ENCODE data around the gene CNTN1.
A peak's percentile ranks its signal among the peaks of the same experiment; 100 is the strongest.

CNTN1 gene

DNA sequence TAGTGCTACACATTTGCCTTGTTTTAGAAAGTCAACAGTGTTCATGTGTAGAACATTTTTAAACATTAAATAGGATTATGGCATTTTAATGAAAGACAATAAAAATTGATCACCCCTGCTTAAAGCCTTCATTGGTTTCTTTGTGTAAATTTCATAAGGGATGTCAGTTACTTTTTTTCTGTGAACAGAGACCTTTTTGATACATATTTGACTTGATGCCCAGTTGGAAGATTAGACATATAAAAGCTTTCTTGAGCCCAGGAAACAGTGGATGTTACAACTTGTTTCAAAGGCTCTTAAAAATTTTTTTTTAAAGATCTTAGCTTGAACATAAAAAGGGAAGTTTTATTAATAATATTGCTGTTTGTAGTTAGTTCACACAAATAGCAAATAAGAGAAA lies 327.2 kb downstream of the CNTN1 start:
- no peak overlapping the region for H3K4me3 ChIP-seq (ENCODE audit: low read depth, low read length)
- TF ChIP-seq, protein P1, sequence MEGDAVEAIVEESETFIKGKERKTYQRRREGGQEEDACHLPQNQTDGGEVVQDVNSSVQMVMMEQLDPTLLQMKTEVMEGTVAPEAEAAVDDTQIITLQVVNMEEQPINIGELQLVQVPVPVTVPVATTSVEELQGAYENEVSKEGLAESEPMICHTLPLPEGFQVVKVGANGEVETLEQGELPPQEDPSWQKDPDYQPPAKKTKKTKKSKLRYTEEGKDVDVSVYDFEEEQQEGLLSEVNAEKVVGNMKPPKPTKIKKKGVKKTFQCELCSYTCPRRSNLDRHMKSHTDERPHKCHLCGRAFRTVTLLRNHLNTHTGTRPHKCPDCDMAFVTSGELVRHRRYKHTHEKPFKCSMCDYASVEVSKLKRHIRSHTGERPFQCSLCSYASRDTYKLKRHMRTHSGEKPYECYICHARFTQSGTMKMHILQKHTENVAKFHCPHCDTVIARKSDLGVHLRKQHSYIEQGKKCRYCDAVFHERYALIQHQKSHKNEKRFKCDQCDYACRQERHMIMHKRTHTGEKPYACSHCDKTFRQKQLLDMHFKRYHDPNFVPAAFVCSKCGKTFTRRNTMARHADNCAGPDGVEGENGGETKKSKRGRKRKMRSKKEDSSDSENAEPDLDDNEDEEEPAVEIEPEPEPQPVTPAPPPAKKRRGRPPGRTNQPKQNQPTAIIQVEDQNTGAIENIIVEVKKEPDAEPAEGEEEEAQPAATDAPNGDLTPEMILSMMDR (IDR thresholded peaks at IDR 0.05; ENCODE audit: control insufficient read depth, extremely low read depth, insufficient read depth) = no peak
- DNase-seq (ENCODE audit: low read depth) = no peak

DNA sequence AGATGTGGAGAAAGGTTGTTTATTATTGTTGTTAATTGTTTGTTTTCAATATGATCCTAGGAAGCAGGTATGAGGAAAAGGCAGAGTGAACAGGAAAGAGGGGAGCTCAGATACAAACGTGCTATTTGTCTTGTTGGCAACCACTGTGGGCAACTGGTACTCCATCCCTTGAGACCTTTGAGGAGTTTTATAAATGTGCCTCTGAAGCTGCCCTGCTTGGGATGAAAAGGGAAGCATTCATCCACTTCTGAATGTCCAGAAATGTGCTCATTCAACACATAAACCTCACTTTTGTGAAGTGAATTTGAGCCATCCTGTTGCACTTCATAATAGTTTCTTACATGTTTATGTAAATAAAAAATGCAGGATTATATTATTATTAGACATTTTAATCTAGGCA lies 331.6 kb downstream of the CNTN1 start:
- TF ChIP-seq, protein P1 (IDR thresholded peaks at IDR 0.05; ENCODE audit: control insufficient read depth, extremely low read depth, insufficient read depth) = no peak
- no peak overlapping the region for H3K4me3 ChIP-seq (ENCODE audit: low read depth, low read length)
- DNase-seq (ENCODE audit: low read depth) = no peak

DNA sequence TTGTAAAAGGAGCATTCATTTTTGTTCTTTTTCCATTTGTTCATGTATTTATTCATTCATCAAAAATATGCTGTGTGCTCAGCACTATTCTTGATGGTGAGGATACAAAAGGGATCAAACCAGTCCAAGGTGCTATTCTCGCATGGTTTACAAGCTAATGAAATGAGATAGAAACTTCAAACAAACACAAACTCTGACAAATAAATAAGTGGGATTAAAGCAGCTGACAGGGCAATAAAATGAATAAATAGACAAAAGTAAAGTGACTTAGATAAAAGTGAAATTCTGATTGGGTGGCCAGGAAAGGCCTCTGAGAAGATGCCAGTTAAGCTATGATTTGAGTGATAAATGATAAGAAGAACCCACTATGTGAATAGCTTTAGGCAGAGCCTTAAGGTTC lies 333.9 kb downstream of the CNTN1 start:
- peak; percentile 55 for DNase-seq (ENCODE audit: low read depth)

DNA sequence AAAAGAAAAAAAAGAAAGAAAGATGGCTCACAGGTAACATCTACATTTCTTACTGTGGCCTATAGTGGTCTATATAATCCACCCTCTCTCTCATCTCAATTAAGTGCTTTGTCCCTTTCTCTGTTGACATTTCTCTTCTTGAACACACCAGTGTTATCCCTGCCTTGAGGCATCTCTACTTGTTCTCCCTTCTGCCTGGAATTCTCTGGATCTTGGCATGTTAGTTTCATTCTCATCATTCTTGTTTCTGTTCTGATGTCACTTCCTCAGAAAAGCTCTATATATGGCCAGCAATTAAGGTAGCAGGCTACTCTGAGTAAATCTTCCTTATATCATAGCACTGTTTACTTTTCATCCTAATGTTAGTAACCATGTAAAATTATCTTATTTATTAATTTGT lies 340.1 kb downstream of the CNTN1 start:
- no peak overlapping the region for H3K4me3 ChIP-seq (ENCODE audit: low read depth, low read length)
- DNase-seq (ENCODE audit: low read depth) = no peak
- TF ChIP-seq, protein P1 (IDR thresholded peaks at IDR 0.05; ENCODE audit: control insufficient read depth, extremely low read depth, insufficient read depth) = no peak

More for the DNA sequence above, 333.9 kb downstream of the CNTN1 start:
- H3K4me3 ChIP-seq (ENCODE audit: low read depth, low read length) = no peak overlapping the region
- TF ChIP-seq, protein P1 (IDR thresholded peaks at IDR 0.05; ENCODE audit: control insufficient read depth, extremely low read depth, insufficient read depth) = no peak

DNA sequence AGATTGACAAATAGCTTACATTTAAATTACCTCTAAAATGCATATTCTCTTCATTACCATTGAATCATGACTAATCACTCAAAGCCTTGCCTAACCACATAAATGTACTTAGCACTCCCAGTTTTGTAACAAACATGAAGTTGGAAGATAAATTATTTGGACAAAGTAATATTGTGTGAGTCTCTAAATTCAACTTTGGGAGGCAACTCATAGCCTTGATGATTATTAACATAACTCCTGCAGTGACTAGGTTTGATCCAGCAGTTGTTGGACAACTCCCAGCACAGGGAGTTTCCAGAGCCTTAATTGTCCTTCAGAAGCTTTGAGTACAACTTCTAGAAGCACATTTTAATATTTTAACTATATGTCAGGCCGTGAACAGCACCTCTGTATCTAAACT lies 342.4 kb downstream of the CNTN1 start:
- TF ChIP-seq, protein P1 (IDR thresholded peaks at IDR 0.05; ENCODE audit: control insufficient read depth, extremely low read depth, insufficient read depth) = no peak
- H3K4me3 ChIP-seq (ENCODE audit: low read depth, low read length) = no peak overlapping the region
- no peak for DNase-seq (ENCODE audit: low read depth)

DNA sequence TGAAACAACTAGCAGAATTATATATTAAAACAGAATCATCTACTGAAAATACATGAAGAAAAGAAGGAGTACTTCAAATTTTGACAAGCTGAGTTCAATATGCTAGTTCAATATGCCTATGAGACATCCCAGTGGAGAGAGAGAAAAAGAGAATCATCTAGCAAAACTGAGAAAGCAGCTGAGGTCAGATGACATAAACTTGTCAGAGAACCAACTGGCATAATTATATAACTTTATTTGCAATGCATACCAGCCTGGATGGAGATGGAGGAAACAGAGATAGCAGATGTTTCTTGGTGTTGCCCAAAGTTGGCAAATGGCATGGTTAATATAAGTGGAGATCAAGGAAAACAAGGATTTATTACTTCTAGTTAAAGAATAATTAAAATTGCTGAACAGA lies 347.2 kb downstream of the CNTN1 start:
- H3K4me3 ChIP-seq (ENCODE audit: low read depth, low read length) = no peak overlapping the region
- TF ChIP-seq, protein P1 (IDR thresholded peaks at IDR 0.05; ENCODE audit: control insufficient read depth, extremely low read depth, insufficient read depth) = no peak
- DNase-seq (ENCODE audit: low read depth) = no peak

DNA sequence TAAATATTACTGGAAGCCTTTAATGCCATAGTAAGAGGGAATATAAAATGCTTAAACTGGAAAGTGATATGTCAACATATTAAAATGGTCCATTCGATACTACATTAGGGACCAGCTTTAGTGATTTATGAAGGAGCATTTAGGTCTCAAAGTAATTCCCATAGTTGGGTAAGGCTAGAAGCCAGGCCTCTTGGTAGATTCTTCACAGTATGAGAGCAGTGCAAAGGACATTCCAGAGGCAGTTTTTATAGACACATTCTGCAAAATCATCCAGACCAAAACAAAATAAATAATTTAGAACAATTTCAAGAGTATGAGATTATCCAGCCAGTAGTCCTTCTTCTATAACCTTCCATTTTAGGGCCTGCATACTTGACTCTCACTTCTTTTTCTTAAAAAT lies 353.3 kb downstream of the CNTN1 start:
- TF ChIP-seq, protein P1 (IDR thresholded peaks at IDR 0.05; ENCODE audit: control insufficient read depth, extremely low read depth, insufficient read depth) = no peak
- H3K4me3 ChIP-seq (ENCODE audit: low read depth, low read length) = no peak overlapping the region
- no peak for DNase-seq (ENCODE audit: low read depth)
